Stimulated activated CD4-positive, alpha-beta T cell treated with anti-CD3 and anti-CD28 coated beads, TNF-alpha, amount 100 ng/mL, for 24 hours (primary cell): Measurements from ENCODE around the gene MRPS18B.

Source experiments
- DNase-seq, 3 experiments: peaks; one replicate each; pipeline ENCODE4 v3.0.0-alpha.2; 2020; ENCODE audit warnings: low read depth in 3 of 3

Gene MRPS18B

DNA sequence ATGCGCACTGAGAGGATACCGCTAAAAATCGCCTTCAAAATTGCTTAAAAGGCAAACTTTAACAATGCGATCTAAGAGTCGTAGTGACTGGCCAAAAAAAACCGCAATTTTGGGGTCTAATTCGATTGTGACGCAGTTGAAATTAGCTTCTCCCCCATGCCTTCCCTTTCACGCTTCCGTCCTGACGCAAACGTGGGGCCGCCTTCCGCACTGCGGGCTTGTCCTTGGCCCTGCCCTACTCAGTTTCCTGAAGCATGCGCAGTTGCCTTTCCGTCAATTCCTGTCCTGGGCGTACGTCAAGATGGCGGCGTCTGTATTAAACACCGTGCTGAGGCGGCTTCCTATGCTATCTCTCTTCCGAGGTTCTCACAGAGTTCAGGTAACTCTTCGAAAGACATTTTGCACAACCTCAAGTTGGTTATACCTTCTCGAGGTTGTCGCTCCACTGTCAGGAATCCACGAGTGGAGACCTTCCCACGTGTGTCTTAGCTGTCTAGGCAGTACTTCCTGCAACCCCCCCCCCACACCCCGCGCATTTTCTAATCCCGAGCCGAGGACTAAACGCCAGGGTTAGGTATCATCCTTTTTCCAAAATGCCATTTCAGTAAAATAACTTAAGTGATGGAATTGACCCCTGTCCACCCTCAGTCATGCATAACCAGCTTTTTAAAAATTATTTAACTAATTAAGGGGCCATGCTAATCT lies at the start of gene MRPS18B:
TSS of gene MRPS18B (plus strand) at position 276 of the 705 bp plus-strand sequence. CDS start at position 302, 26 bp downstream.
- DNase-seq = peak; percentile 93 to 95 (median 95)

DNA sequence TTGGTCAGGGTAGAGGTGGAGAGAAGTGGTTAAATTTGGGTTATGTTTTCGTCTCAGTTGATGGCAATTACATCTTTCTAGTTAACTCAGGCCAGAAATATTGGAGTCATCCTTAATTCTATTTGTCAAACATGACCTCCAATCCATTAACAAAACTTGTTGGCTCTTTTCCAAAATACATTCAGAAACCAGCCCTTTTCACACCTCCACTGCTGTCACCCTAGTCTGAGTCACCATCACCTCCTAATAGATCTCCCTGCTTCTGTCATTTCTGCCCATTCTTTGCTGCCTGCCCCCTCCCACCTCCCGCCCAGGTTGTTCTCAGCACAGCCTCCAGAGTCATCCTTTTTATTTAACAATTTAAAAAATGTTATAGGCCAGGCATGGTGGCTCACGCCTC lies 49.4 kb upstream of the MRPS18B start:
- peak in 2 of 3 experiments; percentile 26 to 53 for DNase-seq

DNA sequence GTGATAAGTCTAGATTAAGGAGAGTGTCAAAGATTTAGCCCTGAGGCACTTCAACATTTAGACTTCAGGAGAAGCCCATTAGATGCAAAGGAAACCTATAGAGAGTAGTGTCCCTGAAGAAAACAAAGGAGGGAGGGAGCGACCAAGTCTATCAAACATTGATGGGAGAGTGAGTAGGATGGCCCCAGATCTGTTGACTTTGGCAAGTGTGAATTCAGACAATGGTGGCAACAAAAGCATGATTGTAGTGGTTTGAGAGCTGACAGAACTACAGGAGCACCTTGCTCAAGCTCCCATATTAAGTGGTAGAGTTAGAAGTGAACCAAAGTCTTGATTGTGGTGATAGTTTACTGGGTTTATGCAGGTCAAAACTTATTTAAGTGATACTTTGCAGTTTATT lies 47.4 kb upstream of the MRPS18B start:
- no peak for DNase-seq

DNA sequence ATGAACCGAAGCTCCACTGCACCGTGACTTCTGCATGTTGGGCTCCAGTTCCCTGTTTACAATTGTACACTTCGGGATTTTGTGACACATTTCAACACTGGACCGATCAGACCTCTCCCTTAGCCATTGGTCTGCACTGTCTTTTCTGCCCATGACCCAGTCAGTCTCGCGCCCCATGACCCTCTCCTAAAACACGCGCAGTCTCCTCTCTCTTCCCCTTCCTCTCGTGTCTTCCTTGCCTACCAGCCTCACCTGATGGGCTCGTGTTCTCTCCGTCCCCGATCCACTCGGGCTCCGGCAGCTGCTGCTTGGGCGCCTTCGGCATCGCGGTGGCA lies 46.9 kb upstream of the MRPS18B start:
- no peak for DNase-seq

DNA sequence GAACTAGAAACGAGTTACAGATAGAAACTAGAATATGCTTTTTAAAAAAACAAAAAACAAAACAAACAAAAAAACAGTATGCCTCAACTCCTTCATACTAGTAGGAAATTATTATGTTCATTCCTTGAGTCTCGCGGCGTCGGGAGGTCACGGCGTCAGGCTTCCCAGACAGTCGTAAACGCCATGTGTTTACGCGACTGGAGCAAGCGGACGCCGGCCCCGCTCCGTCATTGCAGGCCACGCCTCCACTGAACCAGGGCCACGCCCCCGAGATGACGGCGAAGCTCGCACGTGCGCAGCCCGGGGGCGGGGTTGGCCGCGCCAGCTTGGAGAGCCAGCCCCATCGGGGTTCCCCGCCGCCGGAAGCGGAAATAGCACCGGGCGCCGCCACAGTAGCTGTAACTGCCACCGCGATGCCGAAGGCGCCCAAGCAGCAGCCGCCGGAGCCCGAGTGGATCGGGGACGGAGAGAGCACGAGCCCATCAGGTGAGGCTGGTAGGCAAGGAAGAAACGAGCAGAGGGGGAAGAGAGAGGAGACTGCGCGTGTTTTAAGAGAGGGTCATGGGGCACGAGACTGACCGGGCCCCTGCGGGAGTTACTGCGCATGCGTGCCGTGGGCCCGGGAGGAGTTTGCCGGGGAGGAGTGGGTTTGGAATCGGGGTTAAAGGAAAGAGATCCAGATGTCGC lies 46.4 kb upstream of the MRPS18B start, which contains the start of gene ABCF1:
TSS of gene ABCF1 (plus strand) at position 368 of the 687 bp plus-strand sequence. CDS start at position 414, 46 bp downstream.
- peak; percentile 99 for DNase-seq

DNA sequence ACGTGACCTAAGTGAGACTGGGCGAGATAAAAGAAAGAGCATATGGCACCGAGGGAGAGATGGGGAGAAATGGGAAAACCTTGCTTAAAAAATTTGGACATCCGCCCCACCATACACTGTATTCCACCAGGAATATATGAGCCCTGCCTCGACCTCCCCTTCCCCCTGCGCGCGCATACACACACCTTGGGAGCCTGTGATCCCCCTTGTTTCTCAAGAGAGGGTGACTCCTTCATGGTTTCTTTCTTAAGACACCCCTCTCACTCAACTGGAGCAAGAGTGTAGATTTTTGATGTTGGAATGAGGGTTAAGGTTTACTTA lies 45.9 kb upstream of the MRPS18B start:
- no peak for DNase-seq

DNA sequence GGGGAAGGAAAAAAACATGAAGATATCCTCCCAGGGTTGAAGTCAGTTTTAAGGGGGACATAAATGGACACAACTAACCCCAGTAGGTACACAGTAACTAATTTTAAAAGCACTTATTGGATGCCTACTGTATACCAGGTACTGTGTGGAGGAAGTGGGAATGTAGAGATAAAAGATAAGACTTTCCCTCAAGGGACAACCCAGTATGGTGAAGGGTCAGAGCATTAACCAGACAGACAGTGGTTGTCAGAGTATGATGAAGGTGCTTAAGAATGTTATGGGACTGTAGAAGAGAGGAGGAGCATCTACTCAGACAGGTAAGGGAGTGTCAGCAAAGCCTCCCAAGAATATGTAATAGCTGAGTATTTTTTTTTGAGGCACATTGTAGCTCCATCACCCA lies 45.5 kb upstream of the MRPS18B start:
- no peak for DNase-seq

DNA sequence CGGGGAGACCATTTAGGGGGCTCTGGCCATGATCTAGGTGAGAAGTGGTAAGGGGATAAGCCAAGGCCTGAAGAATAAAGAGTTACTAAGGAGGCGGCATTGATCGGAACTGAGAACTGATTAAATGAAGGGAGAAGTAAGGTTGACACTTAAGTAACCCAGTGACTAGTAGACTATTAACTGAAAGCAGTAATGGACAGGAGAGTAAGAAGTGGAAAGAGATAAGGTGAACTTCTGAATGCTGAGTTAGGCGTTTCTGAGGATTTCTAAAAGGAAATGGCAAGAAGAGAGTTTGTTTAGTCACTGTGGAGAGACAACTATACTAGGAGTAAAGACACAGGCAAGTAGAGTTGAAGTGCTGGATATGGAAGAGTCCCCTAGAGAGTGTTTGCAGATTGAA lies 44.5 kb upstream of the MRPS18B start:
- DNase-seq = no peak

DNA sequence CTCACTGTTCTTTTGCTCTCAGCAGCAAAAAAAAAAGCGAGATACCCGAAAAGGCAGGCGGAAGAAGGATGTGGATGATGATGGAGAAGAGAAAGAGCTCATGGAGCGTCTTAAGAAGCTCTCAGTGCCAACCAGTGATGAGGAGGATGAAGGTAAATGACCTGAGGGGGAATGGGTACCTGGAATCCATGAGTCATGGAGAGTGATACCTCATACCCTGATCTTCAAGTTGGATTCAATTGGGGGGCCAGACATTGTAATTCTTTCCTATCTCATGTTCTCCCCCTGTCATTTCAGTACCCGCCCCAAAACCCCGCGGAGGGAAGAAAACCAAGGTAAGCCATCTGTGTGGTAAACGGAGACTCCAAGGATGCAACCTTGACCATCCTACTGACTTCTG lies 39.6 kb upstream of the MRPS18B start:
- DNase-seq = no peak

DNA sequence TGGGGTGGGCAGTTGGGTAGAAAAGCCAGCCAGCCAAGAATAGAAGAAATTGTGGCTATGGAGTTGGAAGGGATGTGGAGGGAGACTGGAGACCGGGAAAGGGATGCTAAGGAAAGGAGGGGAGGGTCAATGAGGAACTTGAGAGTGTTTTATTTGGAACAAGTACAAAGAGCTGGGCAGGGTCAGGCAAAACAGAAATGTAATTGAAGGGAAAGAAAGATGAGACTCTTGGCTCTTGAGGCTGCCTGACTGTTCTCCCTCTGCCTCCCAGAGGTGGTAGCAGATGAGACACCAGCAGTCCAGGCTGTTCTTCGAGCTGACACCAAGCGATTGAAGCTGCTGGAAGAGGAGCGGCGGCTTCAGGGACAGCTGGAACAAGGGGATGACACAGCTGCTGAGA lies 33.7 kb upstream of the MRPS18B start:
- DNase-seq = no peak

DNA sequence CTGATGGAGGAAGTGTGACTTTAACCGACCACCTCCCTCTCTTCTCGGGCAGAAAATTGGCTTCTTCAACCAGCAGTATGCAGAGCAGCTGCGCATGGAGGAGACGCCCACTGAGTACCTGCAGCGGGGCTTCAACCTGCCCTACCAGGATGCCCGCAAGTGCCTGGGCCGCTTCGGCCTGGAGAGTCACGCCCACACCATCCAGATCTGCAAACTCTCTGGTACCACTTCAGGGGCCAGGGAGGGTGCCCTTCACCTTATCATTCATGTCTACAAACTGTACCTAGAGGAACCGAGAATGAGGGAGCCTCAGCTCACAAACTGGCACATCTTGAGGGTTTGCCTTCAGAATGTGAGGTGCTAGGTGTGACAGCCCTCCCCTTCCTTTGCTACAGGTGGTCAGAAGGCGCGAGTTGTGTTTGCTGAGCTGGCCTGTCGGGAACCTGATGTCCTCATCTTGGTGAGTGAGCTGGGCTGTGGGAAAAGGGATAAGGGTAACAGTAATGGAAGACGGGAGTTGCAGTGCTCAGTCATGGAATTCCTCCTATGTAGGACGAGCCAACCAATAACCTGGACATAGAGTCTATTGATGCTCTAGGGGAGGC lies 27.8 kb upstream of the MRPS18B start:
- no peak for DNase-seq

DNA sequence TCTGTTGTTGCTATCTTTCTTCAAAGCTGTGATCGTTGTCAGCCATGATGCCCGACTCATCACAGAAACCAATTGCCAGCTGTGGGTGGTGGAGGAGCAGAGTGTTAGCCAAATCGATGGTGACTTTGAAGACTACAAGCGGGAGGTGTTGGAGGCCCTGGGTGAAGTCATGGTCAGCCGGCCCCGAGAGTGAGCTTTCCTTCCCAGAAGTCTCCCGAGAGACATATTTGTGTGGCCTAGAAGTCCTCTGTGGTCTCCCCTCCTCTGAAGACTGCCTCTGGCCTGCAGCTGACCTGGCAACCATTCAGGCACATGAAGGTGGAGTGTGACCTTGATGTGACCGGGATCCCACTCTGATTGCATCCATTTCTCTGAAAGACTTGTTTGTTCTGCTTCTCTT lies 27.1 kb upstream of the MRPS18B start:
- DNase-seq = no peak

DNA sequence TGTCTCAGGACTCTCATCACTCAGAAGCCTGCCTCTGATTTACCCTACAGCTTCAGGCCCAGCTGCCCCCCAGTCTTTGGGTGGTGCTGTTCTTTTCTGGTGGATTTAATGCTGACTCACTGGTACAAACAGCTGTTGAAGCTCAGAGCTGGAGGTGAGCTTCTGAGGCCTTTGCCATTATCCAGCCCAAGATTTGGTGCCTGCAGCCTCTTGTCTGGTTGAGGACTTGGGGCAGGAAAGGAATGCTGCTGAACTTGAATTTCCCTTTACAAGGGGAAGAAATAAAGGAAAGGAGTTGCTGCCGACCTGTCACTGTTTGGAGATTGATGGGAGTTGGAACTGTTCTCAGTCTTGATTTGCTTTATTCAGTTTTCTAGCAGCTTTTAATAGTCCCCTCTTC lies 26.6 kb upstream of the MRPS18B start:
- DNase-seq = no peak

DNA sequence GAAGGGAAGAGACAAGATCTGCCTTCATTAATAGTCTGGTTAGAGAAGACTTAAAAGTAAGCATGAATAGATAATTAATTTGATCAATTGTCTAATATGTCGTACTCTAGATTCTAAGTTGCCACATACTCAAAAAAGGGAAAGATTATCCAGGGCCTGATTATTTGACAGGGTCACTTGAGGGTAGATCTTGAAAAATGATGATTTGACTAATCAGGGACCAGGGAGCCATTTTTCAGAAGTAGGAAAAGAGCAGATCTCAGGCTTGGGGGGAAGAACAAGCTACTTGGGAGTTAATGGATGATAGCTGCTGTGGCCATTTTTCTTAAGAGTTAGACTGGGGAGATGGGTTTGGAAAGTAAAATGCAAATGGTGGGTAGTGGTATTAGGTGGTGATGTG lies 25.4 kb upstream of the MRPS18B start:
- DNase-seq = no peak

DNA sequence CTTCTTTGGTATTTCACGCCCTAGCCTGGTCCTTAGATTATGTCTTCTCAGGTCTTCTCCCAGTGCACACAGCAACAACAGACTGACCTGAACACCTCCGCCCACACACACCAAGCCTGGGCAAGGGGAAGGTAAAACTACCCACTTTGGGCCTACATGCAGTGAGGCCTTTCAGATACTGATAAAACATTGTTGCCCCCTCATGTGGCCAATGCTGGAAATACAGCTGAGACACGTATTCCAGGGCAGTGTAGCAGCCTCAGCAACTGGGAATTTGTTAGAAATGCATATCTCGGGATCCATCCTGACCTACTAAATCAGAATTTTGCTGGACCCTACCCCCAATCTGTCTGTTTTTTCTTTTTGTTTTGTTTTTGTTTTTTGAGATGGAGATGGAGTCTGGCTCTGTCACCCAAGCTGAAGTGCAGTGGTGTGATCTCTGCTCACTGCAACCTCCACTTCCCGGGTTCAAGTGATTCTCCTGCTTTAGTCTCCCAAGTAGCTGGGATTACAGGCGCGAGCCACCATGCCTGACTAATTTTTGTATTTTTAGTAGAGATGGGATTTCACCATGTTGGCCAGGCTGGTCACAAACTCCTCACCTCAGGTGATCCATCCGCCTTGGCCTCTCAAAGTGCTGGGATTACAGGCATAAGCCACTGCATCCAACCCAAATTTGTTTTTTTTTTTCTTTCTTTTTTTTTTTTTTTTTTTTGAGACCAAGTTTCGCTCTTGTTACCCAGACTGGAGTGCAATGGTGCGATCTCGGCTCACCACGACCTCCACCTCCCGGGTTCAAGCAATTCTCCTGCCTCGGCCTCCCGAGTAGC lies 20.1 kb upstream of the MRPS18B start:
- DNase-seq = peak; percentile 44 to 79 (median 71)

DNA sequence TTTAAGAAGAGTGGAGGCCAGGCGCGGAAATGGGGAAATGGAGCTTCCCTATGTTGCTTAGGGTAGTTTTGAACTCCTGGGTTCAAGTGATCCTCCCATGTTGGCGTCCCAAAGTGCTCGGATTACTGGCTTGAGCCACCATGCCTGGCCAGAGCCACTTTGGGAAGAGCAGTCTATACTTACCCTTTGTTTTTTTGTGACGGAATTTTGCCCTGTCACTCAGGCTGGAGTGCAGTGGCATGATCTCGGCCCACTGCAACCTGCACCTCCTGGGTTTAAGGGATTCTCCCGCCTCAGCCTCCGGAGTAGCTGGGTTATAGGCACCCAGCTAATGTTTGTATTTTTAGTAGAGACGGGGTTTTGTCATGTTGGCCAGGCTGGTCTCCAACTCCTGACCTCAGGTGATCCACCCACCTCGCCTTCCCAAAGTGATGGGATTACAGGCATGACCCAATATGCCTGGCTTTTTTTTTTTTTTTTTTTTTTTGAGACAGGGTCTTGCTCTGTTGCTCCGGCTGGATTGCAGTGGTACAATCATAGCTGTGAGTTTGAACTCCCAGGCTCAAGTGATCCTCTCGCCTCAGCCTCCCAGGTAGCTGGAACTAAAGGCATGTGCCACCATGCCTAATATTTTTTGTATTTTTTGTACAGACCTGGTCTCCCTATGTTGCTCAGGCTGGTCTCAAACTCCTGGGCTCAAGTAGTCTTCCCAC lies 18.6 kb upstream of the MRPS18B start:
- DNase-seq = no peak

DNA sequence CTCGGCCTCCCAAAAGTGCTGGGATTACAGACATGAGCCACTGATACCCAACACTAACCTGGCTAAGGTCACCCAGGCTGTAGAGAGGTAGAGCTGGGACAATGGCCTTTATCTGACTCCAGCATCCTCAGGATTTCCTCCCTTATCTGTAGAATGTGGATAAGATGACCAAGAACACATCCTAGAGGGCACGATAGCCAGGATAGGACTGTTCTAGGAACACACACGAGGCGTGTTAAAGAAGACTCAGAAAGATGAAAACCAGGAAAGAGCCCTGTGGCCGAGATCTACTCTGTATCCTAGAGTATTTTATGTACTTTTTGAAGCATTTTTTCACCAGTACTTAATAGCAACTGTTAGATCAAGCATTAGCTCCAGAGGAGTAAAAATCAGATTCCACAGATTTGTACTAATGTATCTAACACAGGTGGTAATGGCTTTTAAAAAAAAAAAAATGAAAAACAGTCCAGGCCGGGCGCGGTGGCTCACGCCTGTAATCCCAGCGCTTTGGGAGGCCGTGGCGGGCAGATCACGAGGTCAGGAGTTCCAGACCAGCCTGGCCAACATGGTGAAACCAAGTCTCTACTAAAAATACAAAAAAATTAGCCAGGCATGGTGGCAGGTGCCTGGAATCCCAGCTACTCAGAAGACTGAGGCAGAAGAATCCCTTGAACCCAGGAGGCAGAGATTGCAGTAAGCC lies 17.9 kb upstream of the MRPS18B start:
- no peak for DNase-seq

DNA sequence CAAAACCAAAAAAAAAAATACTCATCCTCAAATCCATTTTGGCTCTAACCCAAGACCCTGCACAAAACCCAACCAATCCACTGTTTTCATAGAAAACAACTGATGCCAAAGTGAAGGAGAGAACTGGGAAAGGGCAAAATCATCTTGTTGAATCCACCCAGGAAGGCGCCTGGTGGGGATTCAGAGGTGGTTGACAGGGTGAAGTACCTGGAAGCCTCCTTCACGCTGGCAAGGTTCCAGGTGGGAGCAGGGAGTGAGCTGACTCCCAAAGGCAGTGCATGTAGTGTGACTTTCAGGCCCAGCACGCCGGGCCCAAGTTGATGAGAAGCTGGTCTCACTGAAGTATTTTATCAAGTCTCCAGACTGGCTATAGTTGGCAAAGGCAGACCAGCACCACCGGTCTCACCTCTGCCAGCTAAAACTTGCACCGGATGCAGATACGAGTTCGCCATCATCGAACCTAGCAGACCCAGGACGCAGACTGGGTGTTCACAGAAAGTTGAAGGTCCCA lies 17.1 kb upstream of the MRPS18B start:
- DNase-seq = no peak

DNA sequence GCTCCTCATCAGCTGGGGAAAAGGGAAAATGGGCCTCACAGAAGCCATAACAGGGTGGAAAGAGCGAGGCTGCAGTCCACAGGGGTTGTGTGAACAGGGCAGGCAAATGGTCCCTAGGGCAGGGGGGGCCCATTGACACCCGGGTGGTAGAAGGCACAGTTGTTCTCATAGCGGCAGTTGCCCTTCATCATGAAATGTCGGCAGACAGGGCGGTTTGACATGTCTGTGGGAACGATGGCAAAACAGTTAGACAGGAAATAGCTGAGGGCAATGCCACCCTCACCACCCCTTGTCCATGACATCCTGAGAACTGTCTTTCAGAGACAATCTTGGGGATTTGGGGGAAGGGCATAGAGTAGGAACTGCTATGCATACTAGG lies 16.2 kb upstream of the MRPS18B start:
- DNase-seq = no peak

DNA sequence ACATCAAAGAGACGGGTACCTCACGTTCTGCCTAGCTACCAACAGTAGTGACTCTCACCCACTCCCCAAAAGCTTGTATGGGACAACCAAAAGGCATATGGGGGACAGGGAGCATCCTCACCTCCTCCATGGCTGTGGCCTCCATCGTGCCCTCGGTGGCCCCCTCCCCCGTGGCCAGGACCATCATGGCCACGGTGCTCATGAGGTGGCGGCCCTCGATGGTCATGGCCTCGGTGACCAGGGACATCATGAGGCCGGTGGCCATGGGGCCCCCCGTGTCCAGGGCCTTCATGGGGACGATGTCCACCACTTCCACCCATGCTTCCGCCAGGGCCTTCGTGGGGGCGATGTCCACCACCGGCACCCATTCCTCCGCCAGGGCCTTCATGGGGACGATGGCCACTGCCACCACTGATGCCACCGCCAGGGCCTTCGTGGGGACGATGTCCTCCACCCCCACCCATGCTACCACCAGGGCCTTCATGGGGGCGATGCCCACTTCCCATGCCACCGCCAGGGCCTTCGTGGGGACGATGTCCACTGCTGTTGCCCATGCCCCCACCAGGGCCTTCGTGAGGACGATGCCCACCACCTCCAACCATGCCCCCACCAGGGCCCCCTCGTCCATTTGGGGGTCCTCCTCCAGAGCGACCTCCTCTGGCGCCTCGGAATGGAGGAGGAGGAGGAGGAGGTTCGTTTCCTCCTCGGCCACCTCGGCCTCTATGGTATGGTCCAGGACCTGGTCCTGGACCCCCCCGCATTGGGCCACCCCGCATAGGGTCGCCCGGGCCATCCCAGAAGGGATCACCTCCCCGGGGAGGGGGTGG lies 15.6 kb upstream of the MRPS18B start:
- no peak for DNase-seq
